HepG2 (cell line): ENCODE data around the gene VRK3. TPM values are rescaled to one million over a fixed set of nuclear protein-coding genes. Genes with fewer than 3 reads are reported as not detected.

Source experiments
- AGO1 ChIP-seq: fragments of 200-400 bp; formaldehyde crosslinking; IDR thresholded peaks from 2 replicates; pipeline ENCODE4 v1.6.1; 2017; ENCODE audit warnings: mild to moderate bottlenecking, low read depth, low read length, moderate library complexity; ENCODE audit not compliant: poor library complexity, severe bottlenecking
- BHLHE40 ChIP-seq: IDR thresholded peaks from 2 replicates; pipeline ENCODE4 v1.6.1; 2011; ENCODE audit warnings: low read length, improper control_type of control experiment
- FOXC1 ChIP-seq: sonication (generic); formaldehyde crosslinking; IDR thresholded peaks from 2 replicates; pipeline ENCODE4 v1.8.0; 2022; ENCODE audit warnings: mild to moderate bottlenecking, missing genetic modification reagents, borderline replicate concordance
- HNRNPH1 ChIP-seq: fragments of 200-400 bp; formaldehyde crosslinking; optimal IDR thresholded peaks from 2 replicates; pipeline ENCODE3; 2017; ENCODE audit warnings: mild to moderate bottlenecking, low read depth, low read length
- LCORL ChIP-seq, 2 experiments: fragments of 450-650 bp in 1 of 2; sonication (generic) in 1 of 2; formaldehyde crosslinking in 1 of 2; IDR thresholded peaks; 2 replicates each; pipeline versions ENCODE4 v1.5.0 to v1.6.1; 2017 to 2020; ENCODE audit warnings: antibody characterized with exemption in 1 of 2, missing genetic modification reagents in 1 of 2
- MIER3 ChIP-seq: IDR thresholded peaks from 2 replicates; pipeline ENCODE4 v1.6.1; 2016; ENCODE audit warnings: missing compliant biosample characterization, borderline replicate concordance
- NFKBIZ ChIP-seq: IDR thresholded peaks from 2 replicates; pipeline ENCODE4 v1.6.1; 2018; ENCODE audit warnings: missing genetic modification reagents, missing compliant biosample characterization
- PAX8 ChIP-seq: sonication (generic); formaldehyde crosslinking; IDR thresholded peaks from 2 replicates; pipeline ENCODE4 v1.8.0; 2022; ENCODE audit warnings: mild to moderate bottlenecking, missing genetic modification reagents, borderline replicate concordance
- PHF21A ChIP-seq: sonication (generic); formaldehyde crosslinking; IDR thresholded peaks from 2 replicates; pipeline ENCODE4 v1.5.0; 2020; ENCODE audit warnings: mild to moderate bottlenecking, missing genetic modification reagents
- RCOR2 ChIP-seq: IDR thresholded peaks from 2 replicates; pipeline ENCODE4 v1.6.1; 2016; ENCODE audit warnings: missing biosample characterization, missing genetic modification reagents
- RFXAP ChIP-seq: sonication (generic); formaldehyde crosslinking; IDR thresholded peaks from 2 replicates; pipeline ENCODE4 v1.4.0; 2020; ENCODE audit warnings: missing genetic modification reagents, borderline replicate concordance
- SETDB1 ChIP-seq: sonication (generic); formaldehyde crosslinking; IDR thresholded peaks from 2 replicates; pipeline ENCODE4 v1.5.1; 2020; ENCODE audit warnings: missing genetic modification reagents, mild to moderate bottlenecking, borderline replicate concordance
- SOX6 ChIP-seq, 2 experiments: fragments of 450-650 bp in 1 of 2; sonication (generic) in 1 of 2; formaldehyde crosslinking in 1 of 2; IDR thresholded peaks; 2 replicates each; pipeline versions ENCODE4 v1.4.0 to v1.6.1; 2017 to 2020; ENCODE audit warnings: antibody characterized with exemption in 1 of 2, mild to moderate bottlenecking in 1 of 2, missing genetic modification reagents in 1 of 2
- TAF15 ChIP-seq: fragments of 200-400 bp; formaldehyde crosslinking; IDR thresholded peaks from one replicate; pipeline ENCODE4 v1.6.1; 2018; ENCODE audit warnings: mild to moderate bottlenecking, low read depth, low read length; ENCODE audit not compliant: poor library complexity, severe bottlenecking
- ZMYM3 ChIP-seq: sonication (generic); formaldehyde crosslinking; IDR thresholded peaks from 2 replicates; pipeline ENCODE4 v1.5.1; 2020; ENCODE audit warnings: mild to moderate bottlenecking, missing genetic modification reagents
- ZNF225 ChIP-seq: sonication (generic); formaldehyde crosslinking; IDR thresholded peaks from 2 replicates; pipeline ENCODE4 v1.4.0; 2020; ENCODE audit warnings: mild to moderate bottlenecking, missing genetic modification reagents
- ZNF234 ChIP-seq: sonication (generic); formaldehyde crosslinking; conservative IDR thresholded peaks from 2 replicates; pipeline ENCODE4 v1.5.1; 2020; ENCODE audit warnings: mild to moderate bottlenecking, missing genetic modification reagents
- ZNF292 ChIP-seq: sonication (generic); formaldehyde crosslinking; IDR thresholded peaks from 2 replicates; pipeline ENCODE4 v1.8.1; 2022; ENCODE audit warnings: mild to moderate bottlenecking, low read depth, missing genetic modification reagents, borderline replicate concordance
- ZNF850 ChIP-seq: sonication (generic); formaldehyde crosslinking; conservative IDR thresholded peaks from 2 replicates; pipeline ENCODE4 v1.9.0; 2021; ENCODE audit warnings: mild to moderate bottlenecking, missing genetic modification reagents
- polyA plus RNA-seq, 8 experiments: library from polyadenylated mRNA; depleted of rRNA in 3 of 8; stranded (reverse) in 7 of 8; unstranded in 1 of 8; fragments of >200 nt; fragmentation: Illumina TruSeq in 4 of 8; extraction: Trizol in 4 of 8; gene quantifications; 2 replicates each; pipeline versions ENCODE4 v1.2.1 to v1.2.3, GENCODE V29; 2011 to 2016; ENCODE audit warnings: low read depth in 4 of 8, missing spikeins in 1 of 8, mixed read lengths in 1 of 8; ENCODE audit not compliant: insufficient read depth in 1 of 8
- total RNA-seq, 5 experiments: library from RNA; depleted of rRNA; stranded (reverse); fragments of >200 nt; fragmentation: Illumina TruSeq; extraction: Trizol; gene quantifications; 2 replicates each; pipeline ENCODE4 v1.2.3, GENCODE V29; 2016; ENCODE audit warnings: low read depth in 1 of 5
- TF ChIP-seq, protein P1 (sequence below): sonication (generic); formaldehyde crosslinking; IDR thresholded peaks from 2 replicates; pipeline ENCODE4 v1.4.0; 2020; ENCODE audit warnings: missing genetic modification reagents
- TF ChIP-seq, protein P2 (sequence below): sonication (generic); formaldehyde crosslinking; IDR thresholded peaks from 2 replicates; pipeline ENCODE4 v1.5.0; 2020; ENCODE audit warnings: mild to moderate bottlenecking, missing genetic modification reagents
- TF ChIP-seq, protein P3 (sequence below): sonication (generic); formaldehyde crosslinking; conservative IDR thresholded peaks from 2 replicates; pipeline ENCODE4 v1.4.0; 2020; ENCODE audit warnings: missing genetic modification reagents

VRK3 gene
- total and polyA plus RNA-seq, 2 of the 13 experiments (the other 11 are each of a cell fraction or from before 2014, with no cell fraction given), result 23.8 to 28.3 TPM

DNA sequence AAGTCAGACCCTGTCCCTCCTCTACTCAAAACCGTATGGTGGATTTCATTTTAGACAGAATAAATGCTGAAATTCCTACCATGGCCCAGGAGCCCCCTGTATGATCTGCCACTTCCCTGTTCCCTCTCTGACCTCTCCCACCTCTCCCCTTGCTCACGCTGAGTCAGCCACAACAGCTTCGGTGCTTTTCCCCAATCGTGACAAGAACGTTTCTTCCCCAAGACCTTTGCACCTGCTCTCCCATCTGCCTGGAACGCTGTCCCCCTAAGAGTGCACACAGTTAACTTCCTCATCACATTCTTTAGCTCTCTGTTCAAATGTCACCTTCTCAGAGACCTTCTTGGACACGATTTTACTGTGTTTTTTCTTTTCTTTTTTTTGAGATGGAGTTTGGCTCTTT is 2.3 kb downstream of the VRK3 start (continued):
- TF ChIP-seq NFKBIZ (CRISPR knock-in tag) (no peak), HNRNPH1 (no peak), ZNF234 (CRISPR knock-in tag) (no peak), MIER3 (CRISPR knock-in tag) (0 out of 2 replicates have a peak, but pooled peaks have one; percentile 27), BHLHE40 (peak; percentile 43), RFXAP (CRISPR knock-in tag) (no peak), ZNF850 (CRISPR knock-in tag) (no peak), SETDB1 (CRISPR knock-in tag) (no peak), ZNF292 (CRISPR knock-in tag) (peak; percentile 84), ZNF225 (CRISPR knock-in tag) (no peak), ZMYM3 (CRISPR knock-in tag) (0 out of 2 replicates have a peak, but pooled peaks have one; percentile 47), SOX6 (IDR thresholded peaks at IDR 0.05) (no peak), SOX6 (CRISPR knock-in tag; IDR thresholded peaks at IDR 0.05) (0 out of 2 replicates have a peak, but pooled peaks have one; percentile 12), RCOR2 (CRISPR knock-in tag) (no peak), AGO1 (no peak), PAX8 (CRISPR knock-in tag) (no peak), PHF21A (peak; percentile 37; the same call in 1 of the 2 replicates), TAF15 (no peak), LCORL (IDR thresholded peaks at IDR 0.05) (no peak), LCORL (CRISPR knock-in tag; IDR thresholded peaks at IDR 0.05) (no peak), FOXC1 (CRISPR knock-in tag) (no peak)
- TF ChIP-seq, protein P1, sequence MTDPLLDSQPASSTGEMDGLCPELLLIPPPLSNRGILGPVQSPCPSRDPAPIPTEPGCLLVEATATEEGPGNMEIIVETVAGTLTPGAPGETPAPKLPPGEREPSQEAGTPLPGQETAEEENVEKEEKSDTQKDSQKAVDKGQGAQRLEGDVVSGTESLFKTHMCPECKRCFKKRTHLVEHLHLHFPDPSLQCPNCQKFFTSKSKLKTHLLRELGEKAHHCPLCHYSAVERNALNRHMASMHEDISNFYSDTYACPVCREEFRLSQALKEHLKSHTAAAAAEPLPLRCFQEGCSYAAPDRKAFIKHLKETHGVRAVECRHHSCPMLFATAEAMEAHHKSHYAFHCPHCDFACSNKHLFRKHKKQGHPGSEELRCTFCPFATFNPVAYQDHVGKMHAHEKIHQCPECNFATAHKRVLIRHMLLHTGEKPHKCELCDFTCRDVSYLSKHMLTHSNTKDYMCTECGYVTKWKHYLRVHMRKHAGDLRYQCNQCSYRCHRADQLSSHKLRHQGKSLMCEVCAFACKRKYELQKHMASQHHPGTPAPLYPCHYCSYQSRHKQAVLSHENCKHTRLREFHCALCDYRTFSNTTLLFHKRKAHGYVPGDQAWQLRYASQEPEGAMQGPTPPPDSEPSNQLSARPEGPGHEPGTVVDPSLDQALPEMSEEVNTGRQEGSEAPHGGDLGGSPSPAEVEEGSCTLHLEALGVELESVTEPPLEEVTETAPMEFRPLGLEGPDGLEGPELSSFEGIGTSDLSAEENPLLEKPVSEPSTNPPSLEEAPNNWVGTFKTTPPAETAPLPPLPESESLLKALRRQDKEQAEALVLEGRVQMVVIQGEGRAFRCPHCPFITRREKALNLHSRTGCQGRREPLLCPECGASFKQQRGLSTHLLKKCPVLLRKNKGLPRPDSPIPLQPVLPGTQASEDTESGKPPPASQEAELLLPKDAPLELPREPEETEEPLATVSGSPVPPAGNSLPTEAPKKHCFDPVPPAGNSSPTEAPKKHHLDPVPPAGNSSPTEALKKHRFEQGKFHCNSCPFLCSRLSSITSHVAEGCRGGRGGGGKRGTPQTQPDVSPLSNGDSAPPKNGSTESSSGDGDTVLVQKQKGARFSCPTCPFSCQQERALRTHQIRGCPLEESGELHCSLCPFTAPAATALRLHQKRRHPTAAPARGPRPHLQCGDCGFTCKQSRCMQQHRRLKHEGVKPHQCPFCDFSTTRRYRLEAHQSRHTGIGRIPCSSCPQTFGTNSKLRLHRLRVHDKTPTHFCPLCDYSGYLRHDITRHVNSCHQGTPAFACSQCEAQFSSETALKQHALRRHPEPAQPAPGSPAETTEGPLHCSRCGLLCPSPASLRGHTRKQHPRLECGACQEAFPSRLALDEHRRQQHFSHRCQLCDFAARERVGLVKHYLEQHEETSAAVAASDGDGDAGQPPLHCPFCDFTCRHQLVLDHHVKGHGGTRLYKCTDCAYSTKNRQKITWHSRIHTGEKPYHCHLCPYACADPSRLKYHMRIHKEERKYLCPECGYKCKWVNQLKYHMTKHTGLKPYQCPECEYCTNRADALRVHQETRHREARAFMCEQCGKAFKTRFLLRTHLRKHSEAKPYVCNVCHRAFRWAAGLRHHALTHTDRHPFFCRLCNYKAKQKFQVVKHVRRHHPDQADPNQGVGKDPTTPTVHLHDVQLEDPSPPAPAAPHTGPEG (CRISPR knock-in tag), result no peak
- TF ChIP-seq, protein P2, sequence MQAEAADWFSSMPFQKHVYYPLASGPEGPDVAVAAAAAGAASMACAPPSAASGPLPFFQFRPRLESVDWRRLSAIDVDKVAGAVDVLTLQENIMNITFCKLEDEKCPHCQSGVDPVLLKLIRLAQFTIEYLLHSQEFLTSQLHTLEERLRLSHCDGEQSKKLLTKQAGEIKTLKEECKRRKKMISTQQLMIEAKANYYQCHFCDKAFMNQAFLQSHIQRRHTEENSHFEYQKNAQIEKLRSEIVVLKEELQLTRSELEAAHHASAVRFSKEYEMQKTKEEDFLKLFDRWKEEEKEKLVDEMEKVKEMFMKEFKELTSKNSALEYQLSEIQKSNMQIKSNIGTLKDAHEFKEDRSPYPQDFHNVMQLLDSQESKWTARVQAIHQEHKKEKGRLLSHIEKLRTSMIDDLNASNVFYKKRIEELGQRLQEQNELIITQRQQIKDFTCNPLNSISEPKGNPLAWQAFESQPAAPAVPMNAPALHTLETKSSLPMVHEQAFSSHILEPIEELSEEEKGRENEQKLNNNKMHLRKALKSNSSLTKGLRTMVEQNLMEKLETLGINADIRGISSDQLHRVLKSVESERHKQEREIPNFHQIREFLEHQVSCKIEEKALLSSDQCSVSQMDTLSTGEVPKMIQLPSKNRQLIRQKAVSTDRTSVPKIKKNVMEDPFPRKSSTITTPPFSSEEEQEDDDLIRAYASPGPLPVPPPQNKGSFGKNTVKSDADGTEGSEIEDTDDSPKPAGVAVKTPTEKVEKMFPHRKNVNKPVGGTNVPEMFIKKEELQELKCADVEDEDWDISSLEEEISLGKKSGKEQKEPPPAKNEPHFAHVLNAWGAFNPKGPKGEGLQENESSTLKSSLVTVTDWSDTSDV, result no peak
- TF ChIP-seq, protein P3, sequence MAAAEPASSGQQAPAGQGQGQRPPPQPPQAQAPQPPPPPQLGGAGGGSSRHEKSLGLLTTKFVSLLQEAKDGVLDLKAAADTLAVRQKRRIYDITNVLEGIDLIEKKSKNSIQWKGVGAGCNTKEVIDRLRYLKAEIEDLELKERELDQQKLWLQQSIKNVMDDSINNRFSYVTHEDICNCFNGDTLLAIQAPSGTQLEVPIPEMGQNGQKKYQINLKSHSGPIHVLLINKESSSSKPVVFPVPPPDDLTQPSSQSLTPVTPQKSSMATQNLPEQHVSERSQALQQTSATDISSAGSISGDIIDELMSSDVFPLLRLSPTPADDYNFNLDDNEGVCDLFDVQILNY (CRISPR knock-in tag), result no peak
